HG03025 (cell line): Measurements from ENCODE around the gene FBXO28.

Experiments
- ATAC-seq: cut with Tn5 transposase; IDR thresholded peaks from one replicate; pipeline ENCODE4 v1.9.1; 2021; ENCODE audit warnings: mild to moderate bottlenecking, moderate library complexity; ENCODE audit not compliant: unreplicated experiment, low FRiP score

The FBXO28 gene

DNA sequence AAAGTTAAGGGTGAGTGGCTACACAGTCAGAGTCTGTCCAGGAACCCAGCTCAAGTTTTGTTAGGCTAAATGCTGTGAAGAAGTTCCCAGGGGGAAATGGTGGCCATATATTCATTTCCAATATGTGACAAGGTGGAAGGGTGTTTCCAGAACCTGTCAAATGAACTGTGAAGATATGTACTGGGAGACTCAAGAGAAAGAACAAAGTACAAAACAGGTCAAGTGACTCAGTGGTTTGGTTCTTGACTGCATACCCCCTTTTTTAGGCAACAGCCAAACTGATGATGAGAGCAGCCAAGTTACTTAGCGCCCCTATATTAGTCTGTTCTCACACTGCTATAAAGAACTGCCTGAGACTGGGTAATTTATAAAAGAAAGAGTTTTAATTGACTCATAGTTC, 18.6 kb upstream of the FBXO28 start:
- ATAC-seq = no peak

DNA sequence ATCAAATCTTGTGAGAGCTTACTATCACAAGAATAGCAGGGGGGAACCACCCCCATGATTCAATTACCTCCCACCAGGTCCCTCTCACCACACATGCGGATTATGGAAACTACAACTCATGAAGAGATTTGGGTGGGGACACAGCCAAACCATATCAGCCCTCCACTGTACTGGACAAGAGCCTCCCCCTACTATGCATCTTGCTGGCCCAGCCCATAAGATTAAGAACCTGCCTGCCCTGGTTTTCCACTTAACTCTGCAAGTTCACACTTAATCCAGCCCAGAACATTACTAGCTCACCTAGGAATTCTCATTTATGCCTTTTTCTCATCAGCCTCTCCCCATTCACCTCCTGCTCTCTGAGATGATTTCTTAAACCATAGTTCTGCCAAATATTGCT, 18.0 kb upstream of the FBXO28 start:
- no peak for ATAC-seq

DNA sequence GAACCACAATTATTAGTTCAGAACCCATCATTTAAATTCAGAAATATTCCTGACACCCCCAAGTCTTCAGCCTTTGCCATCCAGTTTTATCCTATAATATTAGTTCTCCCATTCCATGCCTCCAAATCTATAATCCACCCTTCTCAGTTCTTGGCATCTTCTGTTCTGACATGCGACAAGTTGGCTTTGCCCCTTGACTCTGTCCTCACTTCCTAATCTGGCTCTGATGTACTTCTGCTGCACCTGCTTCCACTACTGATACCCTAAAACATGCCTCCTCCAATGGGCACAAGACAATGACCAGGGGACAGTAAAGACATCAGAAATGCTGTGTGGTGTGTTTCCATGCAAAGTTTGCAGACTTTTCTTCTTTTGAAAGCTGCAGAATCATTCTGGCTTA, 17.1 kb upstream of the FBXO28 start:
- no peak for ATAC-seq

DNA sequence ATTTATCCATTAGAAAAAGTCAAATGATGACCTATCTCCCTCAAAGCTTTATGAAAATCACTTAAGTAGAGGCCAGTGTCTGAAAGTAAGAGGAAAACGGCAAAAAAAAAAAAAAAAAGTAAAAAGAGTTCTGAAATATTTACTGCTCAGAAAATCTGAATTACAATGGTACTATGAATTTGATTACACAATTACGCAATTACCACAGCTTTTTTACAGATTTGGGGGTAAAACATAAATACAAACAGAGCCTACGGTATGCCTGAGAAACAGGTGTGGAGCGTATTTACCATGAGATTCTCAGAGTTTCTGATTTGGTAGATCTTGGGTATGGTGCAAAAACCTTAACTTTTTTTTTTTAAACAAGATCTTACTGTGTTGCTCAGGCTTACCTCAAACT, 15.9 kb upstream of the FBXO28 start:
- ATAC-seq = no peak

DNA sequence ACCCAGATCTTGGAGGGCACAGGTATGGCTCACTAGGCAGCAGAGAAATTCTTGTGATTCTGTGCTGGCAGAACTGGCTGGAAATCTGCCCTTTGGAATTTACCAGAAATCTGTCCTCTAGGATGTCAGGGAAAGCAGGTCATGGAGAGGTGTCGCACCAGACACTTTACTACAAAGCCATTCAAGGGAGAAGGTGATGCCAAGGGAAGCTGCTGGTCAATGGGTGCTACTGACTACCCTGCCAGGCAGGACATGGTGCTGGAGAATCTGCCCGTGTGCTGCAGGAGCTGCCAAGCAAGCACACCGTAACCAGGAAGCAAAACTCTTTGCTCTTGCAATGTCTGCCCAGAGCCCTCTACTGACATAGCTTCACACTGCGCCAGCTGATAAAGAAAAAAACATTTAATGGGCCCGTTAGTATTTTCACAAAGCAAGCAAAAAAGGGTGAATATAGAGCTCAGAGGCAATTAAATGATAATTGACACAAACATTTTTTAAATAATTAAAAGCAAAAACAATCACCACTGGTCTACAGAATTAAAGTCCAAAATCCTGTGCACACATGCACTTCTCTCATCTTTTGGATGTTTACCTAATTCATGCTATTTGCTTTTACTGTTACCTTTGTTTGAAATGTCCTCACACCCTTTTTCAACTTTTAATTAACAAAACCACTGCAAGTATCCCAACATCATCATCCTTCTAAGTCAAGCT, 7.2 kb upstream of the FBXO28 start:
- ATAC-seq = no peak

DNA sequence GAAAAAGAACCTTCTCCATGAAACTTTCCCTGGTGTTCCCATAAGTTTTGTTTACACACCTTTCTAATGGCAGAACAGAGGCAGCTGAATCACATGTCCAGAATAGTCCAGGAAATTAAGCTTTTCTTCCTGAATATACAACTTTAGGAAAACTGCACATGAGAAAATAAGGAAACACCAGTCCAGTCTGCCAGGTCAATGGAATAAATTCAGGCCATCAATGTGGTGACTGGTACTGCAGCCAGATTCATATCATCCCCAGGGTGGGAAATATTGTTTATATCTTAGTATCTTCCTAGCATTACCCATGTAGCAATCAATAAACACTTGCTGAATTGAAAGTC, 6.7 kb upstream of the FBXO28 start:
- ATAC-seq = no peak

DNA sequence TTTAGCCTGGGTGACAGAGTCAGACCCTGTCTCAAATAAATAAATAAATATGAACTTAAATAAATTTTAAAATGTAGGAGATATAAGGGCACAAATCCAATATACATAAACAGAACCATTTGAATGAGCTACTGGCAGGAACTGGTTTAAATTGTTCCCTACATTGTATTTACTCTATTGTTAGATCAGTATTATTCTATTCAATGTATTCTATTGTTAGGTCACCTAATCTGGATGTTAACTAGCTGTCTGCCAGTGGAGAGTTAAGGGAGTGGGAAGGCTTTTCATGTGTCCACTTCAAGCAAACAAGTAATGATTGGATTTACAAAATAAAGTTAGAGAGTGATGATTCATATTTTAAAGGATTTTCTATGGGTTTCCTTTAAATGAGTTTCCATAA, 4.9 kb upstream of the FBXO28 start:
- no peak for ATAC-seq

DNA sequence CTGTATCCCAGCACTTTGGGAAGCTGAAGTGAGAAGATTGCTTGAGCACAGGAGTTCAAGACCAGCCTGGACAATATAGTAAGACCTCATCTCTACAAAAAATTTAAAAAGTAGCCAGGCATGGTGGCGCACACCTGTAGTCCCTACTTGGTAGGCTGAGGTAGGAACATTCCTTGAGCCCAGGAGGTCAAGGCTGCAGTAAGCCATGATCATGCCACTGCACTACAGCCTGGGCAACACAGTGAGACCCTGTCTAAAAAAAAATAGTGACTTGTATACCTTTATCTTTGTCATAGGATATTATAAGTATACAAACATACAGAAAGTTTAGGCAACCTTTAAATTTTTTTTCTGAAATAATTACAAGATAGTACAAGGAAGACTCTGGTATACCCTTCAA, 3.9 kb upstream of the FBXO28 start:
- no peak for ATAC-seq

DNA sequence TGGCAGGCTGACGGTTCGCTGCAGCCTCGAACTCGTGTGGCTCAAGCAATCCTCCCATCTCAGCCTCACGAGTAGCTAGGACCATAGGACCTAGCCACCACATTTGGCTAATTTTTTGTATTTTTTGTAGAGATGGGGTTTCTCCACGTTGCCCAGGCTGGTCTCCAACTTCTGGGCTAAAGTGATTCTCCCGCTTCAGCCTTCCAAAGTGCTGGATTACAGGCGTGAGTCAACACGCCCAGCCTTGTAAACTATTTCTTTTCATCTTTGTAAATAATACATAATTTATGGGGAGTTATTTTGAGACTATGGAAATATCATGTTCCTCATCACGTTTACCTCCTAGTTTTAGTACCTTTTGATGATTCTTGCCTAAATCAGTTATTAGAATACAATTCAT, 906 bp upstream of the FBXO28 start:
- no peak for ATAC-seq

DNA sequence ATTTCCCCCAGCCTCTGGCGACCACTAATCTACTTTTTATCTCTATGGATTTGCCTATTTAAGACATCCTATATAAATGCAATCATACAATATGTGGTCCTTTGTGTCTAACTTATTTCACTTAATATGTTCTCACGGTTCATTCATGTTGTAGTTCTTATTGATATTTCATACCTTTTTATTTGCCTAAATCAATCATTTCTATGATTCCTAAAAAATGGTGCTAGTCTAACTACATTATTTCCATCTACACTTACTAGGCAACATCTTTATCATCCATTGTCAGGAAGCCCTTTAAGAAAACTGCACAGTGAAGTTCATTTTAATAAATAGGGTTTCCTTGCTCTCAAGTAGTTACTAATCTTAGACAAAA, 380 bp upstream of the FBXO28 start:
- ATAC-seq = peak; percentile 3

DNA sequence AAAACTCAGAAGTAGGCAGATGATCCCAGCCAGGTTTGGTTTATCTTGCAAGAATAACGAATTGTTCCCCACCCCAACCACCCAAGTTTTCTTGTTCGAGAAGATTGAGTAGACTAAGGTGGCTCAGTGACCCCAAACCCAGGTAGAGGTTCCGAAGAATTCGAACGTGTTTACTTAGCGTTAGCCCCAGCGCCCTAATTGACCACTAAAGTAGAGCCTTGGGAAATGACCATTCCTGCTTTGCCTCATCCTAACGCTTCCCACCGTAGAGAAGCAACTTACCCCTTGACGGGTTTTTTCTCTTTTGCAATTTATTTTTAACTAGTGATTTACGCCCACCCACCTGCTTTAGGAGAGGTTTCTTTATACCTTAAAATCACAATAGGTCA, 870 bp downstream of the FBXO28 start:
- no peak for ATAC-seq

DNA sequence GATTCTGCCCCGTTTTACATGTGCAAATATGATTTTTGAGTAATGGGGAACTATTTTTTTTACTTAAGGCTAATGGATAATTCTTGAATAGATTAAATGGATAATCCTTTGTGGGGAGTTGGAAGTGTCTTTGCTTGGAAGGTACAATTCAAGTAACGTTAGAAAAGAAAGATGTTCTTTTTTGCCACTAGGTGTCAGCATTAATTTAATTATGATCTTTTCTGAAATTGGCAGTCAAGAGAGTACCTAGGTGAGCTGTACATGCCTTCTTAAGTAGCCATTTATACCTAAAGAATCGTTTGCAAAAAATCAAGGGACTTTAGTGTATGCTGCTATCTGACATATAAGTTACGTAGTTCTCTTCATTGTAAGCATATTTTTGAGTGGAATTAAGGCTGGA, 2.2 kb downstream of the FBXO28 start:
- ATAC-seq = no peak

DNA sequence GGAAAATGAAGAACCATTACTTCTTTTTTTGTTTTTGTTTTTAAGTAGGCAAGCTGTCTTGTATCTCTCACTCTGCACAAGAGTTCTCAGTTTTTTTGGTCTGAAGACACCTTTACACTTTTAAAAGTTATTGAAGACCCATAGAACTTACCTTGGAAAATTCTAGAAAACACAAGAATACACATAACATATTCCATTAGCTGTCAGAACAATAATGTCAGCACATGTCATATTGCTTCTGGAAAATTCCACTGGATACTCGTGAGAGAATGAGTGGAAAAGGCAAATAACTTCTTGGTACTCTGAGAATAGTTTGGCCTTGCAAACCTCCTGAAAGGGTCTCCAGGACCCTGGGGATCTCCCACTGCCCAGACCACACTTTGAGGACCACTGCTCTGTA, 4.8 kb downstream of the FBXO28 start:
- ATAC-seq = no peak

DNA sequence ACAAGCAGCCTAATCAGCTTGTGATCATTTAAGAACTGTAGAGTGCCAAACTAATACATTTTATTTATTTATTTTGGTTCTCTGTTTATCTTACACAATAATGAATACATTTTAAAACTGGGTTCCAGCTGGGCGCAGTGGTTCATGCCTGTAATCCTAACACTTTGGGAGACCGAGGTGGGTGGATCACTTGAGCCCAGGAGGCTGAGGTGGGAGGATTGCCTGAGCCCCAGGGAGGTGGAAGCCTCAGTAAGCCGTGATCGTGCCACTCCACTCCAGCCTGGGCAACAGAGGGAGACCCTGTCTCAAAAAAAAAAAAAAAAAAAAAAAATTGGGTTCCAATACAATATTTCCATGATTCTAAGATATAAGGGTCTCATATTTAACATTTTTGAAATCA, 9.2 kb downstream of the FBXO28 start:
- no peak for ATAC-seq

DNA sequence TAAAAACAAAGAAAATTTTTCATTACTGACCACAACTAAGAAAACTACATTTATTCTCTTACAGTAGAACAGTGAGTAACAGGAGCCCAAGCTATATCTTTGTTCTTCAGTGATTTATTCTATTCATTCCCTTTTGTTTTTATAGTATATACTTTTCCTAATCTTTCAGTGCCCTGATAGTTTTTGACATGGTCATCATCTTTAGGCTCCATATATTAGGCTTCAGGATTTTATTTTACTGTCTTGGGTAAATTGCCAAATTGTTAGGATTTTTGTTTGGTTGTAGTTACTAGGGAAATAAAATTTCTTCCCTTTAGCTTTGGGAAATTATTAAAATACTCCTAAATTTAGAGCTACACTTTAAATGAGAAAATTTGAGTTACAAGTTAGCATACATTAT, 10.3 kb downstream of the FBXO28 start:
- no peak for ATAC-seq

DNA sequence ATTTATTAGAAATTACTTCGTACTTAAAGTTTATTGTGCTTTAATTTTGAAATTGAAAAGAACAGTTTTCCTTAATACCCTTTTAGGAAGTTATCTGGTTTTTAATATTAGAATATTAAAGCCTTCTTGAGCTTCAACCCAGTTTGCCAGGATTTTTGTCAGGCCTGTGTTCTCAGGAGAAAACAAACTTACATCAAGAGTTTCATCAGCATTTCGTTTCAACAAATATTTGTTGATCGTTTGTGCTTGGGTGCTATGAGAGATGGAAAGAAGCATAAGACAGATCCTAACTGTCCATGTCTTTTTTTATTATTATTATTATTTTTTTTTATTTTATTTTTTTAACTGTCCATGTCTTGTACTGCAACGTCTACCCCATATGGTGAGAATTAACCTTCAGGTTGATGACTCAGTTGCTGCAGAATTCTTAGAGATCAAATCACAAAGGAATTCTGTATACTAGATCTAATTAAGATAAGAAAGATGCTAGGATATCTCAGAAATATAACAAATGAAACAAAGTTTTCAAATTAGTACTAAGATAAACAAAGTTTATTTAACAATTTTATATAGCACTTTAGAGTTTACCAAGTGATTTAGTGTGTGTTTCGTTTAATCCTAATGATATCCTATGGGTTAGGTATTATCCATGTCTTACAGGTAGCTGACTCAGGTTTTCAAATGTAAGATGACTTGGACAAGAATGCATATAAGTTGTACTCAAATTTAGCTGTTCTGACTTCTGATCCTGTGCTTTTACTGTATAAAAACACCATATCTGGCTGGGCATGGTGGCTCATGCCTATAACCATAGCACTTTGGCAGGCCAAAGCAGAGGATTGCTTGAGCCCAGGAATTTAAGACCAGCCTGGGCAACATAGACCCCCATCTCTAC, 14.3 kb downstream of the FBXO28 start:
- ATAC-seq = no peak

DNA sequence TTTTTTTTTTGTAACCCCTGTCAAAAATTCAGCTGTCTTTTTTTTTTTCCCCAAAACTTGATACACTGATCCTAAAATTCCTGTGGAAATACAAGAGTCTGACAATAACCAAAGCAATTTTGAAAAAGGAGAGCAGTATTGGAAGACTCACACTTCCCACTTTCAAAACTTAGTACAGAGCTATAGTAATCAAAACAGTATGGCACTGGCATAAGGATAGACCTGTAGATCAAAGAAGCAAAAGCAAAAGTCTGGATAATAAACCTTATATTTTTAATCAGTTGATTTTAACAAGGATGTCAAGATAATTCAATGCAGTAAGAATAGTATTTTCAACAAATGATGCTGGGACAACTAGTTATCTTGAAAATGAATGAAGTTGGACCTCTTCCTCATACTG, 17.3 kb downstream of the FBXO28 start:
- ATAC-seq = no peak

DNA sequence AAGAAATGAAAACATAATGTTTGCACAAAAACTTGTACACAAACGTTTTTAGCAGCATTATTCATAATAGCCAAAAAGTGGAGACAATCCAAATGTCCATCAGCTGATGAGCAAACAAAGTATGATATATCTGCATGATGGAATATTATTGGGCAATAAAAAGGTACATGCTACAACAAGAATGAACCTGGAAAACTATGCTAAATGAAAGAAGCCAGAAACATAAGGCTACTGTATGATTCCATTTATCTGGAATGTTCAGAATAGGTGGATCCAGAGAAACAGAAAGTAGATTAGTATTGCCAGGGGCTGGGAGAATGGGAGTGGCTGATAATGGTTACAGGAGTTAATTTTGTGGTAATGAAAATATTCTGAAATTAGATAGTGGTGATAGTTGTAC, 19.0 kb downstream of the FBXO28 start:
- ATAC-seq = no peak

DNA sequence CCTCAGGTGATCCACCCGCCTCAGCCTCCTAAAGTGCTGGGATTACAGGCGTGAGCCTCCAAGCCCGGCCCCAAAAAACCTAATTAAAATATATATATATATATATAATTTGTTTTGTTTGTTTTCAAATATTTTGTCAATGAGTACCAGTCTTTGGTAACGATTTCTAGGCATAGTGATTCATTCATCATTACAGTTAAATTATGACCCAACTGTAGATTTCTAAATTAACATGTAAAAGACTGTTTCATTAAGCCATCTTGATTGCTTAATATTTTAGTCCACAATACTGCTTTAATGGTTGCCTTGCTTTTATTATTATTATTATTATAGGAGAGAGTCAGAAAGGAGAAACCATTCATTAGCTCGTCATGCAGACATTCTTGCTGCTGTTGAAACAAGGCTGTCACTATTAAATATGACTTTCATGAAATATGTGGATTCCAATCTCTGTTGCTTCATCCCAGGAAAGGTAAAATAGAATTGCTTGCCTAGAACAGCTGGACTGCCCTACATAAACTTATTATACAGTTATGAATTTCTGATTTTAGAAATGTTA, 19.9 kb downstream of the FBXO28 start:
- ATAC-seq = no peak

DNA sequence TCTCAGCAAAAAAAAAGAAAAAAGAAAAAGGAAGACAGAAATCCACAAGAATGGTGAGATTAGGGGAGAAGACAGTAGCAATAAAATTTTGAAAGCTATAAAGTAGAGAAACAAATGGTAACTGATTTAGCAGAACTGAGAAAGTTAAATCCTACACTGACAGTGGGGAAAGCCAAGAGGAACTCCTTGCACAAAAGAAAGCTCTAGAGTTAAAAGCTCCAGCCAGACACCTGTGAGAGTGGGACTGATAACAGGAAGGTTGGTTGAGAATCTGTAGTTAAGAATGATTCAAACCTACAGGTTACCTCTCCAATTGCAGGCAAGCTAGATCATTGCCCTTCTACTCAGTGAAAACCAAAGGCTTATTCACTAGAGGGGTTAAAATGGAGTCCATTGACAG, 23.6 kb downstream of the FBXO28 start:
- no peak for ATAC-seq

DNA sequence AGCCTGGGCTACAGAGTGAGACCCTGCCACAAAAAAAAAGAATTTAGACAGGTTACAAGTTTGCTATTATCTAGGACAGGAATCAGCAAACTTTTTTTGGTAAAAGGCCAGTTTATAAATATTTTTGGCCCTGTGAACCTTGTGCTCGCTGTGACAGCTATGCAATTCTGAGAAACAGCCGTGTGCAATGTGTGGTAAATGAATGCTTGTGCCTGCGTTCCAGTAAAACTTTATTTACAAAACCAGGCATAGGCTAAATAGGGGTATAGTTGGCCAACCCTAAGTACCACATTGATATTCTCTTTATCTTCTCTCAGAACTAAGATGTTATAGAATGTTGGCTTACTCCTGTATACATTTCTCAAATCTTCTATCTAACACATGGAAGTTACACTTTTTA, 24.3 kb downstream of the FBXO28 start:
- ATAC-seq = no peak

DNA sequence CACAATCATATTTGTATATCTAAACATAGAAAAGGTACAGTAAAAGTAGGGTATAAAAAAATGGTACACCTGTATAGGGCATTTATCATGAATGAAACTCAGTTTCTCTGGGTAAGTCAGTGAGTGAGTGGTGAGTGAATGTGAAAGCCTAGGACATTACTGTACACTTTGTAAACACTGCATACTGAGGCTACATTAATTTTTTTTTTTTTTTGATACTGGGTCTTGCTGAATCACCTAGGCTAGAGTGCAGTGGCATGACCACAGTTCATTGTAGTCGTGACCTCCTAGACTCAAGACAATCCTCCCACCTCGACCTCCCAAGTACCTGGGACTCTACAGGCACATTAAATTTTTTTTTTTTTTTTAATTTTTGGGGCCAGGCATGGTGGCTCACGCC, 27.8 kb downstream of the FBXO28 start:
- ATAC-seq = no peak
